Neural crest cell (in vitro differentiated cells): ENCODE results near the gene TMEM154. TPM values are rescaled to one million over a fixed set of nuclear protein-coding genes. Genes with fewer than 3 reads are reported as not detected.

Source experiments
- DNase-seq: peaks from one replicate; pipeline ENCODE4 v3.0.0; 2021; ENCODE audit warnings: low read depth, mixed read lengths, low spot score
- H3K27ac Mint-ChIP-seq: one replicate; pipeline ENCODE4 v1.8.0; 2021; ENCODE audit warnings: mild to moderate bottlenecking, mixed read lengths; ENCODE audit not compliant: unreplicated experiment
- H3K27me3 Mint-ChIP-seq: 2 replicates; pipeline ENCODE4 v1.8.0; 2021; ENCODE audit warnings: low read depth, mild to moderate bottlenecking, mixed read lengths
- H3K36me3 Mint-ChIP-seq: 2 replicates; pipeline ENCODE4 v1.8.0; 2021; ENCODE audit warnings: low read depth, mild to moderate bottlenecking, mixed read lengths
- H3K4me1 Mint-ChIP-seq: 2 replicates; pipeline ENCODE4 v1.8.0; 2021; ENCODE audit warnings: mixed read lengths
- H3K4me3 Mint-ChIP-seq: one replicate; pipeline ENCODE4 v1.8.0; 2021; ENCODE audit warnings: mild to moderate bottlenecking, mixed read lengths
- H3K9me3 Mint-ChIP-seq: 2 replicates; pipeline ENCODE4 v1.8.0; 2021; ENCODE audit warnings: mixed read lengths
- total RNA-seq: library from RNA; stranded (reverse); gene quantifications from 2 replicates; pipeline ENCODE4 v1.2.1, GENCODE V29; 2021
- TF ChIP-seq, protein P1 (sequence below): fragments of 200-600 bp; sonication (generic); conservative IDR thresholded peaks from 2 replicates; pipeline ENCODE4 v1.5.0; 2021; ENCODE audit warnings: antibody characterized with exemption, mild to moderate bottlenecking

TMEM154 gene
- total RNA-seq, 1 donor from 2014 or later = 0.44 TPM

DNA sequence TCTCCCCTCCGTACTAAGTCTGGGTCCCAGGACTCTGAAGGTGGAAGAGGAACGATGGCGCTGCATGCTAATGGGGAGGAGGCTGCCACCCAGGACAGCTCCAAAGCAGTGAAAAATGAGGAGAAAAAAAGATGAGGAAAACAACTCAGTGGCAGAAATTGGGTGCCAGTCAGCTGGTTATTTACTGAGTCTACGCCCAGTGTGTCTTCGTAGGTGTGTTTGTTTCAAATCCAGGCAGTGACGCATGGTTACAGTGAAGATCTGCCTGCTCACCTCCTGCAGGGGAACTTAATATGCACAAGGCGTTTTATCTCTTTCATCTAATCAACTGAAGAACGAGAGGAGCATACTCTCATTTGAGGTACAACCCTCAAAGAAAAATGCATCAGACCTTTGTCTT lies 73.0 kb downstream of the TMEM154 start:
- peaks cover 2% of the 10 kb centered on the region for H3K27me3 Mint-ChIP-seq
- no peak for DNase-seq

DNA sequence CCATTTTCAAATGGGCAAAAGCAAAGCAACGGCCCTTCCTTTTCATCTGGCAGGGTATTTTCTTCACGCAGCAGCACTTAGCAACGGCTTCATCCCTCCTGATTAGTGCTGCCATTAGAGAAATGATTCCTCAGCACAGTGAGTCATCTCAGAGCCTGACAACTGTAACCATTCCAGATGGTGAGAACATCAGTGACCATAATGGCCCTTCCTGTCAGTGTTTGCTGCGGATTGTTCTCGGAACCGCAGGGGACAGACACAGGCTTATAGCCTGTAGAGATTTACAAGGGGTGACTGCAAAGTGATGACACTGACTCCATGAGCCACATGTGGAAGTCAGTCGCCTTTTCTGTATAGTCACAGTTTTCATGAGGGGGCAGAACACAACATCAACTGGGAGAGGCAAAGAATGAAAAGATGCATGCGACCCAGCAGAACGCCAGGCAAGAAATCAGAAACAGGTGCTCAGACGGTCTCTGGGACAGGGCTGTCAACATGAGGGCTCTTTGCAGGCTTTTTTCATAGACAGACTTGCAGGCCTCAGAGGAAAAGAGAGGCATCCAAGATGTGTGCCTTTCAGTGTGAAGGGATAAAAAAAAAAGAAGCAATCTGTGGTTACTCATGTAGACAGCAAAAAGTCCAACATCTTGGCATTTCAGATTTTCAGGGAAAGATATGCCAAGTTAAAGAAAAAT lies 74.0 kb downstream of the TMEM154 start:
- DNase-seq = no peak
- H3K36me3 Mint-ChIP-seq = no peaks in the 10 kb centered on the region
- H3K4me1 Mint-ChIP-seq = peaks cover 22% of the 10 kb centered on the region
- no peak overlapping the region for H3K27ac Mint-ChIP-seq
- TF ChIP-seq, protein P1, sequence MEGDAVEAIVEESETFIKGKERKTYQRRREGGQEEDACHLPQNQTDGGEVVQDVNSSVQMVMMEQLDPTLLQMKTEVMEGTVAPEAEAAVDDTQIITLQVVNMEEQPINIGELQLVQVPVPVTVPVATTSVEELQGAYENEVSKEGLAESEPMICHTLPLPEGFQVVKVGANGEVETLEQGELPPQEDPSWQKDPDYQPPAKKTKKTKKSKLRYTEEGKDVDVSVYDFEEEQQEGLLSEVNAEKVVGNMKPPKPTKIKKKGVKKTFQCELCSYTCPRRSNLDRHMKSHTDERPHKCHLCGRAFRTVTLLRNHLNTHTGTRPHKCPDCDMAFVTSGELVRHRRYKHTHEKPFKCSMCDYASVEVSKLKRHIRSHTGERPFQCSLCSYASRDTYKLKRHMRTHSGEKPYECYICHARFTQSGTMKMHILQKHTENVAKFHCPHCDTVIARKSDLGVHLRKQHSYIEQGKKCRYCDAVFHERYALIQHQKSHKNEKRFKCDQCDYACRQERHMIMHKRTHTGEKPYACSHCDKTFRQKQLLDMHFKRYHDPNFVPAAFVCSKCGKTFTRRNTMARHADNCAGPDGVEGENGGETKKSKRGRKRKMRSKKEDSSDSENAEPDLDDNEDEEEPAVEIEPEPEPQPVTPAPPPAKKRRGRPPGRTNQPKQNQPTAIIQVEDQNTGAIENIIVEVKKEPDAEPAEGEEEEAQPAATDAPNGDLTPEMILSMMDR = no peak
- H3K9me3 Mint-ChIP-seq = no peaks in the 10 kb centered on the region
- peaks cover 2% of the 10 kb centered on the region for H3K27me3 Mint-ChIP-seq
- no peak overlapping the region for H3K4me3 Mint-ChIP-seq

More for the DNA sequence above, 73.0 kb downstream of the TMEM154 start:
- H3K9me3 Mint-ChIP-seq = no peaks in the 10 kb centered on the region
- H3K4me1 Mint-ChIP-seq = peaks cover 22% of the 10 kb centered on the region
- TF ChIP-seq, protein P1 = no peak
- no peak overlapping the region for H3K27ac Mint-ChIP-seq
- no peaks in the 10 kb centered on the region for H3K36me3 Mint-ChIP-seq
- H3K4me3 Mint-ChIP-seq = no peak overlapping the region

DNA sequence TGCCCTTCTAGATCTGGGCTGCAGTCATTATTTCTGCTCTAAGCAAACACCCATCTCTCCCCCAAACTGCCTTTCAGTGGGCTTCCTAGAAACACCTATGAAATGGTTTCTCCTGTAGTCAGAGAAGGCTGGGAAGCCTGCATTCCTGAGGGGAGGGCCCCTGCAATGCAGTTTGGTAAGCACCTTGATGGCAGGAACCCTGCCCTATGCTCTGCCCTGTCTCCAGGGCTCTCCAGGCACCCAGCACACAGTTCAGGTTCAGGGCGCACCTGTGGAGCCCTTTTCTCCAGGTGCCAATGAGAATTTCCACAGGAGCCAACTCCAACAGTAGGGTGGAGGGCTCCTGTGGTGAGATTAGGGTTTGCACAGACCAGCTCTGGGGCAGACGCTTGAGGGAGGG lies 74.8 kb downstream of the TMEM154 start:
- peaks cover 22% of the 10 kb centered on the region for H3K4me1 Mint-ChIP-seq
- peaks cover 2% of the 10 kb centered on the region for H3K27me3 Mint-ChIP-seq
- H3K27ac Mint-ChIP-seq = no peak overlapping the region
- H3K4me3 Mint-ChIP-seq = no peak overlapping the region
- DNase-seq = no peak
- H3K9me3 Mint-ChIP-seq = no peaks in the 10 kb centered on the region
- no peaks in the 10 kb centered on the region for H3K36me3 Mint-ChIP-seq
- TF ChIP-seq, protein P1 = no peak

DNA sequence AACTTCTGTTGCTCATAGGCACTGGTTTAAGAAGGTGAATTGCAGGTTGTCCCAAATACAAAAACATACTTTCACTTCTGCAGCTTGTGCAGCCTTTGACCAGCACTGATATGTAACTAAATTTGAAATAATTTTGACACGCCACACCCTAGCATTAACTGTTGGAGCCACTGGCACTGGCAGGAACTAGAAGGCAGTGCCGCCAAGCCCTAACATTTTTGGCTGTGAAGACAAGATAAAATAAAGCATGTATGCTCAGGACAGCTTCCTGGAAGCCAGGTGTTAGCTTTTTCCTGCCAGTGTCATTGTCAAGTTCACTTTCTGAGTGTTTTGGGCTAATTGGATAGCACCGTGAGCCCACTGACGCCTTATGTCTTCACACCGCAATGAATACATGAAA lies 78.6 kb downstream of the TMEM154 start:
- DNase-seq = no peak
- H3K4me3 Mint-ChIP-seq = no peak overlapping the region
- H3K36me3 Mint-ChIP-seq = no peaks in the 10 kb centered on the region
- TF ChIP-seq, protein P1 = no peak
- peaks cover 6% of the 10 kb centered on the region for H3K4me1 Mint-ChIP-seq
- no peak overlapping the region for H3K27ac Mint-ChIP-seq
- H3K27me3 Mint-ChIP-seq = peaks cover 2% of the 10 kb centered on the region
- no peaks in the 10 kb centered on the region for H3K9me3 Mint-ChIP-seq

DNA sequence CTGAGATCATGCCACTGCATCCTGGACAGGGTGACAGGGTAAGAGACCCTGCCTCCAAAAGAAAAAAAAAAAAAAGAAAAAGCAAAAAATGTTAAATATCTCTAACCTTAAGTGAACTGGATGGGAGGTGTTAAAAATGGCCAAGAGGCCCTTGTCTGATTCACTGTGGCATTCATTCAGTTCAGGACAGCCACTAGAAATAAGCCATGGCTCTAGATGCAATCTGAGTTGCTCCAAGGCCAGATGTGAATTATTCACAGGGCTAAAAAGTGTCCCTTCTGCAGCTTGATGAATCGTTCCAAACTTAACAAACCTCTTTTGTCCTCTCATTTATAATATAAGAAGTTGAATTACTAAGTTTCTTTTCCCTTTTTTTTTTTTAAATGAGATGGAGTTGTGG lies 80.2 kb downstream of the TMEM154 start:
- Mint-ChIP-seq H3K36me3 (no peaks in the 10 kb centered on the region), H3K27ac (no peak overlapping the region), H3K9me3 (no peaks in the 10 kb centered on the region), H3K27me3 (peaks cover 2% of the 10 kb centered on the region), H3K4me1 (no peaks in the 10 kb centered on the region), H3K4me3 (no peak overlapping the region)
- TF ChIP-seq, protein P1 = no peak
- DNase-seq = no peak
